HG03457 (cell line): Measurements from ENCODE around the gene TMEM250.

Experiments
- ATAC-seq: cut with Tn5 transposase; IDR thresholded peaks from one replicate; pipeline ENCODE4 v1.9.1; 2021; ENCODE audit warnings: moderate number of reproducible peaks; ENCODE audit not compliant: unreplicated experiment

TMEM250 gene

DNA sequence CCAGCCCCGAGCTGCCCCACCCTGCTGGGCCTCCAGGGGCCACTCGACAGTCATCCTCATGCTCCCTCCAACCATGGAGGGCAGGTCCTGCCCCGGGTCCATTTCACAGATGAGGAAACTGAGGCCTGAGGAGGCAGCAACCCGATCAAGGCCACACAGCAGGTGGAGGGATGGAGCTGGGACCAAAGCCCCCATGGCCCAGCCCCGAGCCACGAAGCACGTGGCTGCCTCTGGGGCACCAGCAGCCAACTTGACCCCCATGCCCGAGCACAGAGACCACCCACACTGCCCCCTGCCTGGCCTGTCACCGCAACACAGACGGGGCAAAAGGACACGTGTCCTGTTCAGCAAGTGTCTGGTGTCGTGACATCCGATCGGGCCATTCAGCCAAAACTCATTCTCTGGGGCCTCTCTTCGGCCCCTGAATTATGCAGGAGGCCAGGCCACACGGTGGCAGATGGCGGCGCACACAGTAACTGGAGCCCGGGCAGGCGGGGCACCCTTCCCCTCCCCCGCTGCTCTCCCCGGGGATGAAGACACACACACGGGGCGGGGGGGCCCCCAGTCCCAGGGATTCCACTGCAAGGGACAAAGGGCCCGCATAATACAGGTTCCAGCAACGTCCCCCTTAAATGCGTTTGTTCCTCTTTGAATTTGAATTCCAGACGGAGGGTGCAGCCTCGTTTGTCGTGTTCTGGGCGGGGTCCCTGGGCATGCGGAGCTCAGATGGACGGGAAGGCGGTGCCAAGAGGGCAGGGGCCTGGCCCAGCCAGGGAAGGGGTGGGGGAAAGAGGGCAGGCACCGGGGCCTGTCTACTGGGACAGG lies 29.4 kb upstream of the TMEM250 start:
- ATAC-seq = no peak

DNA sequence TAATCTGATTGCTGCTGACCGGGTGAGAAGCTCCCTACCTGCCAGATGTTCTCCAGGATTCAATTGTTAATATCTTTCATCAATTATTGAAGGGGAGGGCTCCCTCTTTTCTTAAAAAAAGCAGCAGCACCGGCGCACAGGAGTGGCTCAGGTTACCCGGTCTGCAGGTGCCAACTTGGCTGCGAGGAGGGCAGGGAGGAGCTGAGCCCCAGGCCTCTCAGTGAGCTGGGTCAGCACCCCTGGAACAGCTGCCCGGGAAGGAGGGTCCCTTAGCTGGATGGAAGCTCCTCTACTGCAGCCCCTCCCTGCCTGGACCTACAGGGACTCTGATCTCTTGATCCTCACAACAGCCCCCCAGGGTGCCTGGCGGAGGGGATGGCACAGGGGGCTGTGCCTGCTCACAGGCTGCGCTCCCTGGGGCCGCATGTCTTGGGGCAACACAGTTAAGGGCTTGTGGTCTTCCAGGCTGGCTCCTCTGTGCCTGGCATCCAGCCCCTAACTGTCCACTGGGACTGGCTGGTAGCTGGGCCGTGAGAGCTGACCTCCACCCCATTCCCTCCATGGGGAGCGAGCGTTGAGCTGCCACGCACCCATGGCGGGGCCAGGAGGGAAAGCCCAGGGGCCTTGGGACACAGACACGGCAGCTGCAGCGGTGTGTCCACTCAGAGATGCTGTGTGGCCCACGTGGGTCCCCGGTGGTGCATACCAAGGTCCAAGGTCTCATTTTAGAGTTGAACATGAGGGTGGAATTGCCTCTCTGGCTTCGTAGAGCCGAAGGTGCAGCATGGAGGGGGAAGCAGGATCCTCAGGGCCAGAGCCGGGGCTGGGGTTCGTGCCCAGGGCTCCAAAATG lies 28.6 kb upstream of the TMEM250 start:
- ATAC-seq = no peak

DNA sequence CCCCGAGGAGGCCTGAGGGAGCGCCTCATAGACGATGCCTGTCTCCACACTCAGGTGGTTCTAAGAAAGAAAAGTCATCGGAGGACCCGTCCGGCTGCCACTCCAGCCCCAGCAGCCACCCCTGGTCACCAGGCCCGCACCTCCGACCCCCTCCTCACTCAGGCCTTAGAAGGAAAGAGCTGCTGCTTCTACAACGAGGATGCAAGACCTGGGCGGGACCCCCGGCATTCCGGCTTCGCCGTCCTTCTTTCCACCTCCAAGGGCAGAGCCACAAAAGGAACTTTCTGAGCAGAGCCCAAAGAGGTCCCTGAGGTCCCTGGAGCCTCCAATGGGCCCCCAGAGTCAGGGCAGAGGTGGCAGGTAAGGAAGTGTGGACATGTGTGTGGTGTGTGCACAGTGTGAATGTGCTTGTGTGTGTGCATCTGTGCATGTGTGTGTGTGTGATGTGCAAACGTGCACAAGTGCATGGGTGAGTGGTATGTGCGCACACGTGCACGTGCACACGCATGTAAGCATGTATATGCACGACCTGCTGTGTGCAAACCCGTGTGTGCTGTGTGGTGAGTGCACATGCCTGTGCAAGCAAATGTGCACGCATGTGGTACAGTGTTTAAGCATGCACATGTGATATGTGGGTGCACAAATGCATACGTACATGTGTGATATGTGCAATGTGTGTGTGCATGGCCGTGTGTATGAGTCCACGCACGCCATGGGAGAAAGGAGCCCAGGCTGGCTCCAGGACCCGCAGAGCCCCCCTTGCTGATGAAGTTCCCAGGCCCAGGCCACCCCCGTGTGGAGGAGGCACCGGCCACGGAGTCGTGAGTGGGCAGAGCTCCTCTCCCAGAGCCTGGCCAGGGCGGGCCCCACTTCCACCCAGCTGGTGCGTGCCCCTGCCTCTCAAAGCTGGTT lies 27.7 kb upstream of the TMEM250 start:
- ATAC-seq = no peak

DNA sequence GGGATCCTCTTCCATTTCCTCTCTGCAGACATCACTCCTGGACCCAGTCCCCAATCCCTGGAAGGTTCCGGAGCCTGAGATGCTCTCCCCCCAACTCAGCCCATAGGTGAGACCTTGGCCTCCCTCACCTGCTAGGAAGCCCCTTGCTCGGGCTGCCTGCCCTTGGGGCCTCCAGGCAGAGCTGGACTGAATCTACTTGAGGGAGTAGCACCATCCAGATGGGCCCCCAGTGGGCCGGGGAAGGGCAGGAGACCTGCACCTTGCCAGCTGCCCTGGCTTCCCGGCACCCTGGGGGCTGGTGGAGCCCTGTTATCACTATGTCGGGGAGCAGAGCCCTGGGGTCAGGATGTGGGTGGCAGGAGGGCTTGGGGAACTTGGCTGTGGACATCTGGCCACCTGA lies 26.9 kb upstream of the TMEM250 start:
- ATAC-seq = no peak

DNA sequence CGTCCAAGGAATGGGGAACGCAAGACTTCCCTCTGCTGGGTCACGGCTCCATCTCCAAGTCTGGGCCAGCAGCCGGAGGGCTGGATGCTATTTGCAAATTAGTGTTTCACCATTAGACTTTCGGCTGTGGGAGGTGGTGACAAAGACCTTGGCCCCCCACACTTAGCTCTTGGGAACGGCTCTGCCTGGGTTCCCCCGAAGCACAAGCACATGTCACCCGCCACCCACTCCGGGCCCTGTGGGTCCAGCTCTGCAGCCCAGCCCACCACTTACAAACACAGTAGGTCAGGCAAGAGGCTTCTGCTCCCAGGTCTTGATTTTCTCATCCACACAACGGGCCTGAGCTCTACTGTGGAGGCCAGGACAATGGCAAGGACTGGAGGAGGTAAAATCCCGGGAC lies 25.8 kb upstream of the TMEM250 start:
- ATAC-seq = no peak

DNA sequence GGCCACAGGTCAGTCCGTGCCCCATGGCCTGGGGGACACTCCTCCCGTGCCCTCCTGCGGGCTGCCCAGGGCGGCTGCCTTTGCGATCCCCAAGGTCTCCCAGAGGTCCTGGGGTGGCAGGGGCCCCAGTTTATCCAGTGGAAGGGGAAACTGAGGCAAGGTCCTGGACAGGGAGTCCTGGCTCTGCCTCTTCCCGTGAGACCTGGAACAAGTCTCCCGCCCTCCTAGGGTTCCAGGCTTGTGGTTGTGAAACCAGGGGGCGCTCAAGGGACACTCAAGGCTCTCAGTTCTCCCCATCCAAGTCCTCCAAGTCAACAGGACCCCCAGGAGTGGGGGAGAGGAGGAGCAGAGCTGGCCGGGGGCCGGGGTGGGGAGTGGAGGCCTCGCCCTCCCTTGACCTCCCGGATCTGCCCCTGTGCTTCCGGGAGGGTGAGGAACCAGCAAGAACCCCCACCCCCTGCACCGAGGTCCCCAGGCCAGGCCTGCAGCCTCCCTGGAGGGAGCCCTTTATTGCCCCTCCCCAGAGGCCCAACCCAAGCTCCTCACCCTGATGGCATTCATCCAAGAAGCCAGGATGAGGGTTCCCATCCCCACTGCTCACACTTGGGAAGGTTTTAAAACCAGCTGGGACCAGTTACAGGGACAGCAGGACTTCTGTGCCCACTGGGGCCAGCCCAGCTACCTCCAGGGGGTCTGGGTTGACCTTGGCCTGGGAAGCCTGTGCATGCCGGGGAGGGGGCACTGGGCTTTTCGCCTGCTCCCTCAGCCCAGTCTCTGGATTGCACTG lies 24.7 kb upstream of the TMEM250 start:
- no peak for ATAC-seq

DNA sequence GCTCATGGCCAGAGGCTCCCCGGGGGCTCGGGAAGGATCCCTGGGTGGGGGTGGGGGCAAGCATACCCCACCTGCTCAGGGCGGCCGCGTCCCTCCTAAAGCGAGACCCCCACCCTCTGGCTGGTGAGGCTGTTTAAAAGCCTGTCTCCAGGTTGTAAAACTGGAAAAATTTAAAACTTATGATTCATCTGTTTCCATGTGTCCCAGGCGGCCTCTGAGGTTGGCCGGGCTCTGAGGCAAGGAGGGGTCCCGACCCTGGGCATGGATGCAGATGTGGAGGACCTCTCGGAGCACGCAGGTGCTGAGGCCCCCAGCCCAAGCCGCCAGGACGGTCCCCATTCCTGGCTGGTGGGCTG lies 24.2 kb upstream of the TMEM250 start:
- no peak for ATAC-seq

DNA sequence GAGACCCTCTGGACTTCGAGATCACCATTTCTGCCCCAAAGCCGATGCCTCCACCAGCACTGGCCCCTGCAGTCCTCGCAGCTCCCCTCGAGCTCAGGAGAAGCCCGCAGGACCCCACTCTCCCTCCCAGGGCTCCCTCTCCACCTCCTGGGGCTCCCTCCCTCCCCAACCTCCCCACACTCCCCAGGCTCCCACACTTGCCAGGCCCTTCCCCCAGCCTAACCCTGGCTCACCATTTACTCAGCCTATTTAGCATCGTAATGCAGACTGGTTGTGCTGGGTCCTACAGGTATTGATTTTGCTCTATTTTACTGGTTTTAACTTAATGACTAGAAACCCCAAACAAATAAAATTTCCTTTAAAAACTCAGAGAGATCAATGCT lies 23.7 kb upstream of the TMEM250 start:
- no peak for ATAC-seq

DNA sequence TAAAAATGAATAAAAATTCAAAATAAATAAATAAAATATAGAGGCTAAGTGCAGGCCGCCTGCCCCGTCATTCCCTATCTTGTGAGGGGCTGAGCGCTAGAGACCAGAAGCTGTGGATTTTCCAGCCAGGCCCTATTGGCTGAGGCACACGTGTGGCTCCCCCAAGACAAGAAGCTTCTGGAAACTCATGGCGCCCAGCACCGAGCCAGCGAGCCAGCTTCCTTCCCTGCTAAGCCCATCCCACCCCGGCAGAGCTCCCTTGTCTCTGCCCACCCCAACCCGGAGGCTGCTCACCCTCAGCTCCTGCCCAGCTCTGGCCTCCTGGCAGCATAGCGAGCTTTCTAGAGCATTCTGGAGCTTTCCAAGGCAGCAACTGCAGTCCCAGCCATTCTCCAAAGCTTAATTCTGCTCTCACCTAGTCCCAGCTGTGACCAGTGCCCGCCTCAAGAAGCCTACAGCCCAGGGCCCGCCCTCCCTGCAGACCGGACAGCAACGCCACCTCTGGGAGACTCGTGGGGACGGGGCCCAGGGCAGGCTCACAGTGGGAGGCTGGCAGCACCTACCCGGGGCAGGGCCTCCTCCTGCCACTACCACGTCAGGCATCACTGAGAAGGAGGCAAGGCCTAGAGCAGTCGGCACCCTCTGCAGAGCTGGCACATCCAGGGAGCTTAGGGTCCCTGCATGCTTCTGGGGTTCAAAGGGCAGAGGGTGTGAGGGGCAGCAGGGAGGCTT lies 23.2 kb upstream of the TMEM250 start:
- ATAC-seq = no peak

DNA sequence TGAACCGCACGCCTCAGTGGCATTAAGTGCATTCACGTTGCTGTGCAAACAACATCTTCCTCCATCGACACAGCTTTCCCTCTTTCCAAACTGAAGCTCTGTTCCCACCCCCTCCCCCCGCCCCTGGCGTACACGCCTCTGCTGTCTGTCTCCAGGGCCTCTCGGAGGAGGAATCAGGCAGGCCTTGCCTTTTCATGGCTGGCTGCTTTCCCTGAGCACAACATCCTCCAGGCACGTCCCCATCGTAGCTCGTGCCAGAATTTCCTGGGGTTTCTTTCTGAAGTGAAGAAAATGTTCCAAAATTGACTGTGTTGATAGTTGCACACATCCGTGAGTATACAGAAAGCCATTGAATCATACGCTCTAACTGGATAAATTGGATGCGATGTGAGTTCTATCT lies 22.3 kb upstream of the TMEM250 start:
- ATAC-seq = no peak

DNA sequence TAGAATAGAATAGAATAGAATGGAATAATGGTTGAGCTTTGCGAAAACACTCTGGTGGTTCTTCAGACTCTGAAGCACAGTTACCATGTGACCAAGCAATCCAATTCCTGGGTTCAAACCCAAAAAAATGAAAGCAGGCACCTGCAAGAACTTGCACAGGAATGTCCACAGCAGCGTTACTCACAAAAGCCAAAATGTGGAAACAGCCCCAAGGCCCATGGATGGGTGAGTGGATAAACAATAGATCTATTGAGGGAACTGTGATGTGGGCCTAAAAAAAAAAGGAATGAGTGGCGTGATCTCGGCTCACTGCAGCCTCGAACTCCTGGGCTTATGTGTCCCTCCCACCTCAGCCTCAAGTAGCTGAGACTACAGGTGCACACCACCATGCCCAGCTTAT lies 21.4 kb upstream of the TMEM250 start:
- ATAC-seq = no peak

DNA sequence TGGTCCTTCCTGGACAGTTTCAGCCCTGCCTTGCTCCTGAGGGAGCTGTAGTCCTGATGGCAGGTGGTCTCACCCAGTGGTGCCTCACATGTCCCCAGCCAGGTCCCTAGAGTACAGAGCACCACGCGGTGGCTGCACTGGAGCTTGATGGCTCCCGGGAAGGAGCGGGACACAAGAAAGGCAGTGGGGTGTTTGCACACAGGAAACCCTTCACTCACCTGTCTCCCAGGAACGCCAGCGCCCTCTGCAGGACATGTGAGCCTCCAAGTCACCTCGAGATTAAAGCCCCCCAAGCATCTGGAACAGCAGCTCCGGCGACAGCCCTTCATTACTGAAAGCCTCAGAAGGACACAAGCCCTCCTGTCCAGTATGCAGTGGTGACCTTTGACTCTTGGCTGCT lies 19.9 kb upstream of the TMEM250 start:
- ATAC-seq = no peak

DNA sequence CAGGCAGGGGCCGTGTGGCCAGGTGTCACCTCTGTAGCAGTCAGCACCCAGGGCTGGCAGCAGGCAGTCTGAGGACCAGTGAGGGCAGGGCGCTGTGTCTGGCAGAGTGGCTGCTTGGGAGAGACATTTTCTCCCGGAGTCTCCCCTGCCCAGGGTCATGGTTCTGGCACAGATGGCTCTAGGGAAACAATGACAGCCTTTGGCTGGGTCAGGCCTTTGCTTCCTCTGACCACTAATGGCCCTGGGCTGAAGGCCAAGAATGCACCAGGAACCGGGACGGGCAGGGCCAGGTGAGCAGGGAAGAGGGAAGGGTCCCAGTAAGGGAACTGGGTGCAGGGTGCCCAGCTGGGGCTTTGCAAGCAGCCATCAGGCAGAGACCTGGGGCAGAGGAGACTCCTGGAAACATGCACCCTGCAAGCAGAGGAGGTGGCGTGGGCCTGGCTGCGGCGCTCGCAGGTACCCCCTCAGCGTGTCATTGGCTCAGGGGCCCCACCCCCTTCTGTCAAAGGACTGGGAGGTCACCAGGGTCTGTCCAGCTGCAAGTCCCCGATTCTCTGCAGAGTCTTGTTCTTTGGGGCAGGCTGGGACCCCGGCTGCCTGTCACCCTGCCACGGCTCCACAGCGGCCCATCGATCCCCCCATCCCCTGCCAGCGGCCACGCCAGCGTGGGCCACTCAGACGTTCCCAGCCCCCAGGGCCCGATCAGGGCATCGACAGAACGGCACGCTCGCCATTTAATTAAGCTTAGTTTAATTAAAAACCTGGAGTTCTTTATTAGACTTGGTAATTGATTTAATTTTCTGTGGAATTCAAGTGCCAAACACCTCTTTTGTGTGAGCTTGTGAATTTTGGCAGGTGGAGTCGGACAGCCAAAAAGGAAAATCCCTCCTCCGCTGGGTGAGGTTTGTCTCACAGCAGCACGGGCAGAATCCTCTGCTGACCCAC lies 18.9 kb upstream of the TMEM250 start:
- ATAC-seq = no peak

DNA sequence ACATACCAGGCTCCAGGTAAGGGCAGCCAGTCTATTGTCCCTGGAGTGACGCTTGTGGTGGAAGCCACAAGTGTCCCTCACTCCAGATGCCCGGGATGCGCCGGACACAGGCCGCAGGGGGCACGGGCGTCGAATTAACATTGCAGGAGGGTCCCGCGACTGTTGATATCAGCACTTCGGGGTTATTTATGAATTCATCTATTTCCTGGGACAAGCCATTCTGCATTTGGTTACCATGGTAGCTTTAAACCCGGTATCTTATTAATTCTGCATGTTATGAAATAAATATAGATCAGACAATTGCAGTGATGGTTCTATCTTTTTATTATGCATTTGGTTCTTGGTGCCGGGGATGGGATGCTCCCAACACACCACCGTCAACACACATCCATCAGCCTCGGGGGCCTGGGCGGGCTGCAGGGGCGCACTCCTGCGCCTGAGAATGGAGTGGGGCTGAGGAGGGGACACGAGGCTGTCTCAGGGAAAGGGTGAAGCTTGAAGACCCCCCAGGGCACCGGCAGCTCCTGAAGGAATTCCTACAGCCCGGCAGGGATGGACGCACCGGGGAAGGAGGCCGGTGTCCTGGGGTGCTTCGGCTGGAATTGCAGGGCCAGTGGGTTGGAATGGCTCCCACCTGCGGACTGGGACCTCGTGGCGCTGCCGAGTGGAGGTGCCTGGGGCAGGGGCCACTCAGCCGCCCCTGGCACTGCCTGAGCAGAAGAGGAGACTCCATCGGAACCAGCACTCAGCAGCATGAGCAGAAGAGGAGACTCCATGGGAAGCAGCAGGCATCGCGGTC lies 17.7 kb upstream of the TMEM250 start:
- ATAC-seq = no peak

DNA sequence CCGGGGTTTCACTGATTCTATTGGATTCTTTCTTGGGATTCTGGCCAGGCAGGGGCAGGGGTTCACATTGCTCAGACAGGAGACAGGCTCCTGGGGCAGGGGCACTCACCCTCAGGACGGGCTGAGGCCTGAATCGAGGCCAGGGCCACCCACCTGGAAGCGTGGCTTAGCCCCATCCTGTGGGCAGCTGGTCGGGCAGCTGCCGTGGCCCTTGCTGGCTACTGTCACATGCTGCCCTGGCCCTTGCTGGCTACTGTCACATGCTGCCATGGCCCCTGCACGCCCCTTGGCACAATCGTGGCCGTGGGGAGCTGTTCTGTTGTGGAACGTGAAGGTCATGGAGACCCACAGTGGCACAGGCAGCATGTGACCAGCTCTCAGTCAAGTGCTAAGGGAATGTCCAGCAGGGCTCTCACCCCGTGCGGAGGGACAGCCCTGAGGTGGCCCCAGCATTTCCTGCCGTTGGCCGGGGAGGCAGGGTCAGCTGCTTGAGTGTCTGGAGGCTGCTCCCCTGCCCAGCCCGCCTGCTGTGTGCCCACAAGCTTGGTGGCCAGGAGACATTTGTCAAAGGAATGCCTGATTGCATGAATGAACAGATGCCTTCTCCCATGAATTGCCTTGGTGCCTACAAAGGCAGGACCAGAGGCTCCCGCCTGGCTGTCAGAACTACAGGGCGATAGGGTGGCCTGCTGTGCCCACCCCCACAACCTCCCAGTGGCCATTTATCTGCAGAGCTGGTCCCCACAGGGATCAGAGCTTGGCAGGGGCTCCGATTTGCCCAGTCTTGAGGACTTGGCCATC lies 16.9 kb upstream of the TMEM250 start:
- ATAC-seq = no peak

DNA sequence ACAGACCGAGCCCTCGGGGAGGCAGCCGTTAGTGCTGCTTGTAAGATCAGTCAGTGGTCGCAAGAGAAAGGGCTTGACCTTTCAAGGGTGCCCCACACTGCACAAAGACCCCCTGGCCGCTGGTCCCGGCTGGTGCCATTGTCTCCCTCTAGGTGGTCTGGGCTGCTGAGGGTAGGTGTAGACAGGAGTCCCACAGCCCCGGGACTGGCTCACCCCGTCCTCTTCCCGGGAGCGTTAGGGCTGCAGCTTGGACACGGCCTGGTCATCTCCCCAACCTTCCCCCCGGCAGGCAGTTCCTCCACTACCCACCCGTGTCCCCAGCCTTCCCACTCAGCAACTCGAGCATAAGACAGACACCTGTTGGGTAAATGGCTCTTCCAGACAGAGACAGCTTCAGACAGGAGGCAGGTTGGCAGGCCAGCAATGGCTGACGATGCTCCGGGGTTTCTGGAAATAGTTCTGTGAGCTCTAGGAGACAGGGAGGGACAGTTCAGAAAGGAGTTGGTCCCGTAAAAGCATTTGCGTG lies 15.3 kb upstream of the TMEM250 start:
- no peak for ATAC-seq
